Natural killer cell (primary cell): ENCODE results near the gene NLRP5. TPM values are rescaled to one million over a fixed set of nuclear protein-coding genes. Genes with fewer than 3 reads are reported as not detected.
"Not testable (repeated sequence)": the region's sequence is repeated elsewhere in the genome, so short reads cannot be mapped to it uniquely, and the experiment has no call there.

Experiments
- ATAC-seq, 3 donors: fragments of 150-1000 bp in 2 of 3; fragments of 200-7000 bp in 1 of 3; cut with Tn5 transposase; 1 replicate in 1 of 3; 2 replicates in 2 of 3; pipeline ENCODE4 v1.10.0; 2021; ENCODE audit warnings: mild to moderate bottlenecking in 2 of 3, moderate library complexity in 2 of 3
- DNase-seq, 2 donors: peaks; one replicate each; pipeline versions ENCODE4 v3.0.0 to v3.0.0-alpha.2; 2013 to 2021; ENCODE audit warnings: mixed read lengths in 1 of 2
- H3K27ac ChIP-seq: one replicate; pipeline ENCODE4 v1.5.1; 2013; ENCODE audit warnings: mild to moderate bottlenecking, low read length
- H3K27me3 ChIP-seq: one replicate; pipeline ENCODE4 v1.6.1; 2013; ENCODE audit warnings: low read length; ENCODE audit not compliant: control insufficient read depth, insufficient read depth
- H3K36me3 ChIP-seq: one replicate; pipeline ENCODE4 v1.6.1; 2013; ENCODE audit warnings: low read length; ENCODE audit not compliant: control insufficient read depth, insufficient read depth
- H3K4me1 ChIP-seq: one replicate; pipeline ENCODE4 v1.6.1; 2013; ENCODE audit warnings: low read length; ENCODE audit not compliant: control insufficient read depth, insufficient read depth
- H3K4me3 ChIP-seq: one replicate; pipeline ENCODE4 v1.5.1; 2013; ENCODE audit warnings: low read length
- H3K9me3 ChIP-seq: one replicate; pipeline ENCODE4 v1.6.1; 2013; ENCODE audit warnings: low read length; ENCODE audit not compliant: control insufficient read depth, insufficient read depth
- H3K27ac Mint-ChIP-seq, 2 donors: one replicate each; pipeline ENCODE4 v1.8.0; 2022; ENCODE audit warnings: mild to moderate bottlenecking in 2 of 2, mixed read lengths in 2 of 2, moderate library complexity in 1 of 2
- H3K27me3 Mint-ChIP-seq, 2 donors: one replicate each; pipeline ENCODE4 v1.8.0; 2022; ENCODE audit warnings: low read depth in 2 of 2, mixed read lengths in 2 of 2
- H3K36me3 Mint-ChIP-seq: one replicate; pipeline ENCODE4 v1.8.0; 2022; ENCODE audit warnings: mixed read lengths
- H3K4me1 Mint-ChIP-seq, 2 donors: one replicate each; pipeline ENCODE4 v1.8.0; 2022; ENCODE audit warnings: mixed read lengths in 2 of 2
- H3K4me3 Mint-ChIP-seq: one replicate; pipeline ENCODE4 v1.8.0; 2022; ENCODE audit warnings: mild to moderate bottlenecking, moderate library complexity, mixed read lengths
- H3K9me3 Mint-ChIP-seq, 2 donors: one replicate each; pipeline ENCODE4 v1.8.0; 2022; ENCODE audit warnings: mixed read lengths in 2 of 2
- WGBS: methylation state at CpG from one replicate; pipeline ENCODE4 v1.1.7; 2013; ENCODE audit warnings: missing lambda C conversion rate; ENCODE audit not compliant: insufficient coverage; 5-methylcytosine and 5-hydroxymethylcytosine counted together
- intact Hi-C: fragments of 100-400 bp; cut with micrococcal nuclease; formaldehyde crosslinking; loops from one replicate; pipeline ENCODE4 v1.14.2; 2022
- total RNA-seq, 4 donors: library from RNA; stranded (reverse); fragments of 120-200 nt in 1 of 4; gene quantifications; one replicate each; pipeline versions ENCODE4 v1.2.3 to v1.2.4, GENCODE V29; 2013 to 2022
- TF ChIP-seq, protein P1 (sequence below): fragments of 200-600 bp; IDR thresholded peaks from one replicate; pipeline ENCODE4 v1.8.0; 2022; ENCODE audit warnings: antibody characterized with exemption

Gene NLRP5
- total RNA-seq, 3 donors from 2014 or later (not counting 1 experiment from before 2014, with no cell fraction given) = not detected

DNA sequence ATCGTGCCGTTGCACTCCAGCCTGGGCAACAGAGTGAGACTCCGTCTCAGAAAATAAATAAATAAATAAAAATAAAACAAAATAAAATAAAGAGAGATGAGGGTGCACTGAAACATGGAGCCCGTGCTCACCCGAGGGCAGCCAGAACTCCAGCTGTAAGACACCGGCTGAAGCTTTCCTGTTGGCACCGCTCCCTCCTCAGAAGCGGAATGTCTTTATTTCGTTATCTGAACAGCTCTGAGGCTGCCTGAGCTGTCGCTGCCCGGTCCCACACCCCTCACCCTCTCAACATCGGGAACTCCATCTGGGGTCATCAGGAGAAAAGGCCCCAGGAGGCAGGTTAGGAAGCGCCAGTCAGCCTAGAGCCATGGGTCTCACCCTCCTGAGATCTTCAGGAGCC is 110.1 kb downstream of the NLRP5 start:
- Mint-ChIP-seq H3K36me3 (no peaks in the 10 kb centered on the region), H3K27ac (no peak overlapping the region), H3K9me3 (no peaks in the 10 kb centered on the region), H3K27me3 (no peaks in the 10 kb centered on the region), H3K4me1 (peaks cover 0 to 16% of the 10 kb centered on the region in 2 donors), H3K4me3 (no peak overlapping the region)
- Histone ChIP-seq H3K9me3 (no peaks in the 10 kb centered on the region), H3K27me3 (no peaks in the 10 kb centered on the region), H3K4me3 (no peak overlapping the region), H3K27ac (no peak overlapping the region), H3K4me1 (no peaks in the 10 kb centered on the region), H3K36me3 (peaks cover 18% of the 10 kb centered on the region)
- intact Hi-C loops = no loop called here
- DNase-seq (no peak), ATAC-seq (no peak)
- TF ChIP-seq, protein P1, sequence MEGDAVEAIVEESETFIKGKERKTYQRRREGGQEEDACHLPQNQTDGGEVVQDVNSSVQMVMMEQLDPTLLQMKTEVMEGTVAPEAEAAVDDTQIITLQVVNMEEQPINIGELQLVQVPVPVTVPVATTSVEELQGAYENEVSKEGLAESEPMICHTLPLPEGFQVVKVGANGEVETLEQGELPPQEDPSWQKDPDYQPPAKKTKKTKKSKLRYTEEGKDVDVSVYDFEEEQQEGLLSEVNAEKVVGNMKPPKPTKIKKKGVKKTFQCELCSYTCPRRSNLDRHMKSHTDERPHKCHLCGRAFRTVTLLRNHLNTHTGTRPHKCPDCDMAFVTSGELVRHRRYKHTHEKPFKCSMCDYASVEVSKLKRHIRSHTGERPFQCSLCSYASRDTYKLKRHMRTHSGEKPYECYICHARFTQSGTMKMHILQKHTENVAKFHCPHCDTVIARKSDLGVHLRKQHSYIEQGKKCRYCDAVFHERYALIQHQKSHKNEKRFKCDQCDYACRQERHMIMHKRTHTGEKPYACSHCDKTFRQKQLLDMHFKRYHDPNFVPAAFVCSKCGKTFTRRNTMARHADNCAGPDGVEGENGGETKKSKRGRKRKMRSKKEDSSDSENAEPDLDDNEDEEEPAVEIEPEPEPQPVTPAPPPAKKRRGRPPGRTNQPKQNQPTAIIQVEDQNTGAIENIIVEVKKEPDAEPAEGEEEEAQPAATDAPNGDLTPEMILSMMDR = no peak
- 99% methylated on average over 10 of the region's 13 CpGs for WGBS

DNA sequence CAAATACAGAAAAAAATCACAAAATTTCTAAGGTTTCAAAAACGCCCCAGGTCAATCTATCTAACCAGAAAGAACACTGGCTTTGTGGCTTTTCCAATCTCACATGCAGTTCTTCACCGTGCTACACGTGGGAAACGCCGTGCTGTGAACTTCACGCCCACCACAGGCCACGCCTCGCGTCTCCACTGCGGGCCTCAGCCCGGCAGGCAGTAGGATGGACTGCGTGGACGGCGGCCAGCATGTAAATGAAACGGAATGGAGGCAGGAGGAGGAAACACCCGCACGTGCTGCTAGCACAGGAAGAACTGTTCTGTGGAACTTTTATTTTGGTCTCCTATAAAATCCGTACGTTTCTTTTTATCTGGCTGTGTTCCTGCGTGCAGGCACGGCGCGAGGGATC is 110.7 kb downstream of the NLRP5 start:
- Histone ChIP-seq H3K9me3 (no peaks in the 10 kb centered on the region), H3K4me1 (no peaks in the 10 kb centered on the region), H3K27me3 (no peaks in the 10 kb centered on the region), H3K27ac (no peak overlapping the region), H3K36me3 (peaks cover 25% of the 10 kb centered on the region), H3K4me3 (no peak overlapping the region)
- Mint-ChIP-seq H3K27ac (no peak overlapping the region), H3K4me3 (no peak overlapping the region), H3K36me3 (no peaks in the 10 kb centered on the region), H3K9me3 (no peaks in the 10 kb centered on the region), H3K4me1 (peaks cover 0 to 16% of the 10 kb centered on the region in 2 donors), H3K27me3 (no peaks in the 10 kb centered on the region)
- WGBS = 94% methylated on average over 23 of the region's 23 CpGs
- ATAC-seq = no peak
- intact Hi-C loops = no loop called here
- TF ChIP-seq, protein P1 = no peak
- DNase-seq = no peak

DNA sequence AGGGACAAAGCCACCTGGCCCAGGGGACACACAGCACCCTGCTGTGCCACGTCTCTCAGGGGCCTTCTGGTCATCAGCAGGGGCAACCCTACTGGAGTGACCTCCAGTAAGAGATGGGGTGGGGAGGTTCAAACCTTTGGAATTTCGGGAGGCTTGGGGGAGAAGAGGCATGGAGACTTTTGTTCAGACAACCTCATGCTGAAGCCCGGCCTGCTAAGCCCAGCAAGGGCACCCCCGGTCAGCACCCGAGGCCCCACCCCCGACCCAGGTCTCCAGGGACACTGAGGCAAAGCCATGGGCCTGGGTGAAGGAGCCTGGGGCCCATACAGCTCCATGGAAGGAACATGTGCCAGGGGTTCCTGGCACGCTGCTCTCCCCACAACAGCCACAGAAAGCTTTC is 111.2 kb downstream of the NLRP5 start:
- Mint-ChIP-seq H3K4me3 (no peak overlapping the region), H3K36me3 (no peaks in the 10 kb centered on the region), H3K4me1 (peaks cover 0 to 16% of the 10 kb centered on the region in 2 donors), H3K27ac (no peak overlapping the region), H3K27me3 (no peaks in the 10 kb centered on the region), H3K9me3 (no peaks in the 10 kb centered on the region)
- H3K36me3 ChIP-seq = peaks cover 28% of the 10 kb centered on the region
- TF ChIP-seq, protein P1 = no peak
- intact Hi-C loops = no loop called here
- no peak for ATAC-seq
- H3K4me3 ChIP-seq = no peak overlapping the region
- 89% methylated on average over 7 of the region's 7 CpGs for WGBS
- no peak overlapping the region for H3K27ac ChIP-seq
- H3K9me3 ChIP-seq = no peaks in the 10 kb centered on the region
- no peak for DNase-seq
- no peaks in the 10 kb centered on the region for H3K27me3 ChIP-seq
- no peaks in the 10 kb centered on the region for H3K4me1 ChIP-seq

DNA sequence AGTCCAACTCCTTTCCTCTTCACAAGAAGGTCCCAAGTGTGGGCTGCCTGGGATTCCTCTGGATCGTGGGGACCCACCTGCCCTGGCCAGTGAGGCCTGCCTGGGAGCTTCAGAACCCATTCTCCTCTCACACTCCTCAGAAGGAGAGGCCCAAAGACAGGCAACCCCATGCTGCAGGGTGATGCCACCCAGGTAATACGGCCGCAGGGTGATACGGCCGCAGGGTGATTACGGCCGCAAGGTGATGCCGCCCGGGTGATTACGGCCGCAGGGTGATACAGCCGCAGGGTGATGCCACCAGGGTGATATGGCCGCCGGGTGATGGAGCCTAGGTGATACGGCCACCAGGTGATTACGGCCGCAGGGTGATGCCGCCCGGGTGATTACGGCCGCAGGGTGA is 111.7 kb downstream of the NLRP5 start:
- H3K9me3 Mint-ChIP-seq, DNase-seq, H3K9me3 ChIP-seq, H3K27me3 ChIP-seq, H3K4me1 ChIP-seq, H3K4me3 Mint-ChIP-seq, H3K4me3 ChIP-seq, H3K27me3 Mint-ChIP-seq, ATAC-seq, H3K27ac Mint-ChIP-seq, intact Hi-C loops, H3K36me3 Mint-ChIP-seq, H3K27ac ChIP-seq: not testable (repeated sequence)
- peaks cover 28% of the 10 kb centered on the region for H3K36me3 ChIP-seq
- WGBS = 96% methylated on average over 21 of the region's 21 CpGs
- peaks cover 0 to 13% of the 10 kb centered on the region in 2 donors for H3K4me1 Mint-ChIP-seq
